T-helper 2 cell treated with Interferon-gamma antibody and Interleukin-4, amounts not matched to agents 5 μg/mL and 100 μg/mL, for 36 hours (primary cell): Measurements from ENCODE around the gene SCPEP1.
"Not testable (repeated sequence)": the region's sequence is repeated elsewhere in the genome, so short reads cannot be mapped to it uniquely, and the experiment has no call there.

Experiments used
- DNase-seq: peaks from one replicate; pipeline ENCODE4 v3.0.0; 2021; ENCODE audit warnings: low spot score
- H3K27ac Mint-ChIP-seq: one replicate; pipeline ENCODE4 v1.8.0; 2021; ENCODE audit warnings: mild to moderate bottlenecking, mixed read lengths
- H3K27me3 Mint-ChIP-seq: one replicate; pipeline ENCODE4 v1.8.0; 2021; ENCODE audit warnings: low read depth, mixed read lengths
- H3K36me3 Mint-ChIP-seq: one replicate; pipeline ENCODE4 v1.8.0; 2021; ENCODE audit warnings: low read depth, mixed read lengths
- H3K4me1 Mint-ChIP-seq: one replicate; pipeline ENCODE4 v1.8.0; 2021; ENCODE audit warnings: low read depth, mixed read lengths
- H3K4me3 Mint-ChIP-seq: one replicate; pipeline ENCODE4 v1.8.0; 2022; ENCODE audit warnings: mild to moderate bottlenecking, moderate library complexity, mixed read lengths
- H3K9me3 Mint-ChIP-seq: one replicate; pipeline ENCODE4 v1.8.0; 2021; ENCODE audit warnings: mixed read lengths

The SCPEP1 gene, protein sequence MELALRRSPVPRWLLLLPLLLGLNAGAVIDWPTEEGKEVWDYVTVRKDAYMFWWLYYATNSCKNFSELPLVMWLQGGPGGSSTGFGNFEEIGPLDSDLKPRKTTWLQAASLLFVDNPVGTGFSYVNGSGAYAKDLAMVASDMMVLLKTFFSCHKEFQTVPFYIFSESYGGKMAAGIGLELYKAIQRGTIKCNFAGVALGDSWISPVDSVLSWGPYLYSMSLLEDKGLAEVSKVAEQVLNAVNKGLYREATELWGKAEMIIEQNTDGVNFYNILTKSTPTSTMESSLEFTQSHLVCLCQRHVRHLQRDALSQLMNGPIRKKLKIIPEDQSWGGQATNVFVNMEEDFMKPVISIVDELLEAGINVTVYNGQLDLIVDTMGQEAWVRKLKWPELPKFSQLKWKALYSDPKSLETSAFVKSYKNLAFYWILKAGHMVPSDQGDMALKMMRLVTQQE

DNA sequence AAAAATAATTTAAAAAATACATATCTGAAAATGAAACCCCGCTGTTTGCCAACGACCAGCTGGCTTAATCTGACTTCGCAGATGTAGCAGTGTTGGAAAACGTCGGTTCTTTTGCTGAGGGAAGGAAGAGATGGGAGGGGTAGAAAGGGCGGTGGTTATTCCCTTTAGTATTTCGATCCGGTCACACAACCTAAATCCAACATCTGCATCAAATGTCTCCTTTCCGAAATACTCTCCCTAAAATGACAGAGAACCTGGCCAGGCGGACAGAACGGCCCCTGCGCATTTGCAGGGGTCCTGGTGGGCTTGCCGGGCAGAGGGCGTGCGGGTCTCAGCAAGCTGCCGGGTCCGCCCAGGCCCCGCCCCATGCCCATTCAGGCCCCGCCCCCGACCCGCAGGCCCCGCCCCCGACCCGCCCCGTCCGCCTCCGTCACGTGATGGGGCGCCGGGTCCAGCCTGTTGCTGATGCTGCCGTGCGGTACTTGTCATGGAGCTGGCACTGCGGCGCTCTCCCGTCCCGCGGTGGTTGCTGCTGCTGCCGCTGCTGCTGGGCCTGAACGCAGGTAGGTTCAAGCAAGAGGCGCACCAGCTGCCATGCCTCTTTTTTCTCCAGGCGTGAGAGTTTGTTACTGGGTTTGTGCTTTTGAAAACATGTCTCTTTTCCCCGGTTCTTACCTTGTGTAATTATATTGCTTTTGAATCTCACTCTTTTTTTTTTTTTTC, at the start of gene SCPEP1:
Gene SCPEP1 (plus strand): TSS at position 459 of the 723 bp plus-strand sequence. CDS start 29 bp downstream, at position 488.
- H3K27ac Mint-ChIP-seq, result peak within 1 kb of the TSS; percentile 87
- peaks cover 19% of the 10 kb centered on the region for H3K4me1 Mint-ChIP-seq
- H3K4me3 Mint-ChIP-seq, result peak within 1 kb of the TSS; percentile 89
- peaks cover 27% of the 10 kb centered on the region for H3K27me3 Mint-ChIP-seq
- no peaks in the 10 kb centered on the region for H3K9me3 Mint-ChIP-seq
- no peaks in the 10 kb centered on the region for H3K36me3 Mint-ChIP-seq
- DNase-seq, result peak; percentile 77

DNA sequence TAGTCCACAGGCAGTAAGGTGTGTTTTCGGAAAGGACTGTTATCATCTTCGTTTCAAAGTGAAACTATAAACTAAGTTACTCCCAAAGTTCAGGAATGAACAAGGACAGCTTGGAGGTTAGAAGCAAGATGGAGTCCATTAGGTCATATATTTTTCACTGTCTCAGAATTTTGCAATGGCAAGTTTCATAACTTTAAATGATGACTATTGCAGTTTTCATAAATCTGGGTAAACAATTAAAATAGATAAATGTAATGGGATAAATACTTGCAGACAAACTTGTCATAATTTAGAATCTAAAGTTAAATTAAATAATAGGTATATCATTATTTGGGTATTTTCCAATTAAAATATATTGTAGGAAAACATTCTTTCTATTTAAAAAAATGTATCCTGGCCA, 49.3 kb upstream of the SCPEP1 start:
- H3K4me3 Mint-ChIP-seq, result no peak overlapping the region
- no peak overlapping the region for H3K27ac Mint-ChIP-seq
- peaks cover 34% of the 10 kb centered on the region for H3K9me3 Mint-ChIP-seq
- H3K4me1 Mint-ChIP-seq, result no peaks in the 10 kb centered on the region
- peaks cover 2% of the 10 kb centered on the region for H3K27me3 Mint-ChIP-seq
- peaks cover 10% of the 10 kb centered on the region for H3K36me3 Mint-ChIP-seq
- no peak for DNase-seq

DNA sequence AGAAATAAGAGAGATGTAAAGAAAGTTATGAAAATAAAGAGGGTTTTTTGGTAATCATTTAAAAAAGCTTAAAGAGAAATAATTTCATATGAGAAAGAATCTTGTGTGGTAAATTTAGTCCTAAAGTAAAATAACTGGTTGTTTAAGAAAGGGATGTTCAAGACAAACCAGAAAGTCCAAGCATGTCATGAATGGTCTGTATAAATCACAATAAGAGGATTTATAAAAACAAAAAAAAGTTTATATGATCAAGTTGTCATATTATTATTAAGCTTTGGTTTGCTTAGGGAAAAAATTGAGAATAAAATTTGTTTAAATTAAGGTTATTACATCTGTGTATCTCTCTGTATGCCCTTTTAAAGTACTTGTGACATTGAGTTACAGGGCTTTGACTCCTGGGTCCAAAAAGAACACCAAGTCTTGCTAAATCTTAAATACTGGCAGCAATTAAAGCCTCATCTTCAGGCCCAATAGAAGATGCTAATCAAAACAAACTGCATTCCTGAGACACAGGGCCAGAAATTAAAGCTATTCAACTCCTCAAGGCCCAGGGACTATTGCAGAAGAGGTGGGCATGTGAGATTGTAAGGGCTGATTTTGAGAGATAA, 48.5 kb upstream of the SCPEP1 start:
- H3K4me1 Mint-ChIP-seq, result peaks cover 1% of the 10 kb centered on the region
- no peak overlapping the region for H3K4me3 Mint-ChIP-seq
- peaks cover 2% of the 10 kb centered on the region for H3K27me3 Mint-ChIP-seq
- peaks cover 34% of the 10 kb centered on the region for H3K9me3 Mint-ChIP-seq
- no peak overlapping the region for H3K27ac Mint-ChIP-seq
- no peak for DNase-seq
- peaks cover 19% of the 10 kb centered on the region for H3K36me3 Mint-ChIP-seq

DNA sequence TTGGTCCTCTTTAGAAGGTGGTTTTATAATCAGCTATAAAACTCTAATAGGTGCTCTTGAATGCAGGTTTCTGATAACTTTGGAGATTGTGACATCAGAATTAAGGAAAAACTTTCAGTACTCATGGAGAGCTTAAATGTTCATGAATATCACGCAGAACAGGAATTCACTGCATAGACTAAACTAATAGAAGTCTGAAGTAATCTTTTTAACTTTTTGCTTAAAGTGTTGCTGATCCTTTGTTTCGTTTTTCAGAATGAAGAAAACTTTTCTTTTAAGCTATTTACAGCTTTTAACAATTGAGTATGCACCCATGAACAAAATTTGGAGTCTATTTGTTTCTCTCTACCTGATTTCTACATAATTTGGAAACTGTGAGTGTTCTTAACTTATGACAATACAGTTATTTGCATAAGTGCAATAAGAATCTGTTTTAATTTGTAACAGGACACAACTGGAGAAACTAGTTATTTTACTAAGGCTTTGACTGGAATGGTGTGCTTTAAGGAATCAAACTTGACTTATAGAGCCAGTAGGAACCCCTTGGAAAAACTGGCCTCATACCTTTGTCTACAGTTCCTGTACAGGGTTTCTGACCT, 47.1 kb upstream of the SCPEP1 start:
- Mint-ChIP-seq H3K27ac (no peak overlapping the region), H3K27me3 (no peaks in the 10 kb centered on the region), H3K4me3 (no peak overlapping the region), H3K9me3 (peaks cover 34% of the 10 kb centered on the region), H3K36me3 (peaks cover 20% of the 10 kb centered on the region), H3K4me1 (peaks cover 4% of the 10 kb centered on the region)
- DNase-seq, result no peak

DNA sequence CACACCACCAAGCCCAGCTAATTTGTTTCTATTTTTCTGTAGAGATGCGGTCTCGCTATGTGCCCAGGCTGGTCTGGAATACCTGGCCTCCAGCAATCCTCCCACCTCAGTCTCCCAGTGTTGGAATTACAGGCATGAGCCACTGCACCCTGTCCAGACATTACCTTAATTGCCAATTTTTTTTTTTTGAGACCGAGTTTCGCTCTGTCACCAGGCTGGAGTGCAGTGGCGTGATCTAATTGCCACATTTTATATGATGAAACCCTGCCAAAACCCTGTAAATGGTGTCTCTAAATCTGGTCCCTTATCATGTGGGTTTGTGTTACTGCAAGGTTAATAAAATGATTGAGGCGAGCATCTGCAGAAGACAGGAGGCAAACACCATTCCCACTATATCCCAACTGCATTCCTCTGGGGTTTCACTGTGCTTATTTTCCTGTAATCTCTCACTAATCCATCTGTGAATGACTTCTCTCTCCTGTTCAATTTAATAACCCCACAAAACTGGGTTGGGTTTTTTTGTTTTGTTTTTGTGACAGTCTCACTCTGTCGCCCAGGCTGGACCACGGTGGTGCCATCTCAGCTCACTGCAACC, 44.7 kb upstream of the SCPEP1 start:
- no peak overlapping the region for H3K27ac Mint-ChIP-seq
- H3K4me3 Mint-ChIP-seq, result no peak overlapping the region
- no peaks in the 10 kb centered on the region for H3K27me3 Mint-ChIP-seq
- peaks cover 17% of the 10 kb centered on the region for H3K4me1 Mint-ChIP-seq
- H3K9me3 Mint-ChIP-seq, result peaks cover 34% of the 10 kb centered on the region
- no peak for DNase-seq
- peaks cover 36% of the 10 kb centered on the region for H3K36me3 Mint-ChIP-seq

DNA sequence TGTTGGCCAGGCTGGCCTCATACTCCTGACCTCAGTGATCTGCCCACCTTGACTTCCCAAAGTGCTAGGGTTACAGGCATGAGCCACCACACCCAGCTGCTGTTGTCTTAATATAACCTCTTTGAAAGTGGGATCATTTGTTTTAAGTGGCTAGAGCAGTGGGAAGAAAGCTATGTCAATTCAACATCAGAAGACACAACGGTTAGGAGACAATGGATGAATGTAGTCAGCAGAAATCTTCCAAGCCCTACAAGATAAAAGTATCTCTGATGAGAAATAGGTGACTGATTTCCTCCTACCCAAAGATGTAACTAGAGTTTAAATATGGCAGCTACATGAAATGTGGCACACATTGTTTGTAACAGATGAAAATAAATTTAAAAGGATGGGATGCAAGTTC, 44.1 kb upstream of the SCPEP1 start:
- peaks cover 42% of the 10 kb centered on the region for H3K36me3 Mint-ChIP-seq
- H3K27ac Mint-ChIP-seq, result no peak overlapping the region
- H3K27me3 Mint-ChIP-seq, result no peaks in the 10 kb centered on the region
- peaks cover 23% of the 10 kb centered on the region for H3K4me1 Mint-ChIP-seq
- peaks cover 34% of the 10 kb centered on the region for H3K9me3 Mint-ChIP-seq
- no peak overlapping the region for H3K4me3 Mint-ChIP-seq
- no peak for DNase-seq

DNA sequence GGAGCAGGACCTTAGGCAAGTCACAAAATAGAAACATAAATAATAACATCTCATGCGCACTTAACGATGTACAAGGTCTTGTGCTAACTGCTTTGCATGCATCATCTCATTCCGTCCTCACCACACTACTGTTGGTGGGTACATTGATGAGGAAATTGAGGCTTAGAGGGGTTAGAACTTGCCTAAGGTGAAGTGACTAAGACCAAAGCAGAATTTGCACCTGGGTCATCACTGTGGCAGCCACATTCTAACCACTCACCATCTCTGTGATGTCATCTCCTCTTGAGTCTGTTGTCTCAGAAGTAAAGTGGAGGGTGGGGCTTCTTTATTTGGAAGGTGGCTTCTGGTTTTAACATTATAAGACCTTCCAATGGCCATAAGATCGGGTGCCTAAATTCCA, 43.7 kb upstream of the SCPEP1 start:
- H3K27ac Mint-ChIP-seq, result no peak overlapping the region
- DNase-seq, result no peak
- peaks cover 24% of the 10 kb centered on the region for H3K4me1 Mint-ChIP-seq
- H3K9me3 Mint-ChIP-seq, result peaks cover 32% of the 10 kb centered on the region
- no peak overlapping the region for H3K4me3 Mint-ChIP-seq
- peaks cover 44% of the 10 kb centered on the region for H3K36me3 Mint-ChIP-seq
- H3K27me3 Mint-ChIP-seq, result no peaks in the 10 kb centered on the region

DNA sequence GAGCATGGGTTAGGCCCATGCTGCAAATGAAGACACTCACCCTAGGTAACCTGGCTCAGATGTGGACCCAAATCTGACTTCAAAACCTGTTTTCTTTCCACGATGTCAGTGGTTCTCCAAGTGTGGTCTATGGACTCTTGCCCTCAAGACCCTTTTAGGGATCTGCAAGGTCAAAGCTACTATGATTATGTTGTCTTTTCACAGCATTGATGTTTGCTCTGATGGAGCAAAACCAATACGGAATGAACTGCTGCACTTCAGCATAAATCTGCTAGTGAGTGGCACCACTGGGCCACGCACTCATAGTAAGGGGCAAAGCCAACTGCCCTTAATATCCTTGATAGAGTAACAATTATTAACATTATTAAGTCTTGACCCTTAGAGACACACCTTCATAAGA, 42.5 kb upstream of the SCPEP1 start:
- no peak overlapping the region for H3K27ac Mint-ChIP-seq
- no peak overlapping the region for H3K4me3 Mint-ChIP-seq
- no peak for DNase-seq
- no peaks in the 10 kb centered on the region for H3K27me3 Mint-ChIP-seq
- peaks cover 22% of the 10 kb centered on the region for H3K9me3 Mint-ChIP-seq
- peaks cover 26% of the 10 kb centered on the region for H3K4me1 Mint-ChIP-seq
- H3K36me3 Mint-ChIP-seq, result peaks cover 45% of the 10 kb centered on the region

DNA sequence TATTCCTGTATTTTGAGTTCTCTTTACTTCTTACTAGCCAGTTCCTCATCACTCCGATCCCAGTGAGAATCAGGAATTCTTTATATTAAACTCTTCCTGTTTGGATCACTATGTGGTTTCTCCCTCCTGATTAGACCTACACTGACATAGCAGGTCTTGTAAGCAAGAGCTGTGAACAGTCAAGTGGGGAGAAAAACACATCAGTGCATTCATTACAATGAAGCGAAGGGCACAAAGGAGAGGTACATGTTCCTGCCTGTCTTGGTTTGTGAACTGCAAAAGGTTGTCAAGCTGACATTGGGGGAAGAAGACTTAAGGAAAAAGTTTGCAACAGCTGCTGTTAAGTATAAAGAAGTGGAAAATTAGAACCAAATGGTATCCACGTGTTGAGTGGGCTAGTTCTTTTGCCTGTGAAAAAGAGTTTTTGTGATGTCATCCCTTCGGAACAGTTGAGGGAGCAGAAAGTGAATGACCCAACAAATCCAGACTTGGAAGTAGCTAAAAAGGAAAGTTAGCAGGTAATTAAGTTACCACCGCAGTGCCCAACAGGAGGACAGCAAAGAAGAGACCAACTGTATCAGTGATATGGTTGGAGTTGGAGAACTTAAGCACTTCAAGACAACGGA, 41.1 kb upstream of the SCPEP1 start:
- Mint-ChIP-seq H3K4me1 (peaks cover 26% of the 10 kb centered on the region), H3K27me3 (no peaks in the 10 kb centered on the region), H3K4me3 (no peak overlapping the region), H3K36me3 (peaks cover 47% of the 10 kb centered on the region), H3K9me3 (peaks cover 8% of the 10 kb centered on the region), H3K27ac (peak overlapping the region; percentile 5)
- no peak for DNase-seq

DNA sequence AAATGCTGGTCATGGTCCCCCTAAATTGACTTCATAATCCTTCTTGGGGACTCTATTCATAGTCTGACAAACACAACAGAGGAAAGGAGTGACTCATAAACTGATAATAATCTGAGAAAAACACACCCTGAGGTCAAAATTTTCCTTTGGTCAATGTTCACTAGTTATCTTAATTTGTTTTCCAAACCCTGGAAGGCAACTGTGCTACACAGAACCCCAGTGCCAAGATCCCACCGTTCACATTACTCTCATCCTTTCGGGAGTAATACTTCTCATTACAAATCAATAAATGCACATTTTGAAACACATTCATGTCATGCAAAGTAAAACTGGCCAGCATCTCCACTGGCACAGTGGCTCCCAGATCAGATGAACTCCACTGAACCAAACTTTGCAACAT, 40.2 kb upstream of the SCPEP1 start:
- peaks cover 26% of the 10 kb centered on the region for H3K4me1 Mint-ChIP-seq
- peaks cover 49% of the 10 kb centered on the region for H3K36me3 Mint-ChIP-seq
- H3K27me3 Mint-ChIP-seq, result no peaks in the 10 kb centered on the region
- peak overlapping the region; percentile 71 for H3K27ac Mint-ChIP-seq
- no peak for DNase-seq
- peak overlapping the region; percentile 30 for H3K4me3 Mint-ChIP-seq
- peaks cover 5% of the 10 kb centered on the region for H3K9me3 Mint-ChIP-seq

DNA sequence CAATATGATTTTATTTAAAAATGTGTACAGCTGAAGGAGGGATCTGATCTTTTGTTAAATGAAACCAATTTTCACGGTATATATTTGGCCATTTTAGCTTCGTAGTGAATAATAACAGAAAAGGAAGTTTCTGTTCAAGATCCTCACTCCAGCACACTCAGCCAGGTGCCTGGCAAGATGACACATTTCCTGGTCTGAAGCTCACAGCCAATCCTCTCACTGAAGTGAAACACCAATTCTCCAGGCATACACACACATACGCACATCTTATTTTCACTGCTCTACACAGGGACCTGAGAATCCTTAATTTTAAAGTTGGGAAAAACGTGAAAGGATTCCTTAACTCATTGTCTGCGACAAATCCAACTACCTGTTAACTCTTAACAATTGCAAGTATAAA, 39.7 kb upstream of the SCPEP1 start:
- DNase-seq, H3K27me3 Mint-ChIP-seq: not testable (repeated sequence)
- peaks cover 50% of the 10 kb centered on the region for H3K36me3 Mint-ChIP-seq

DNA sequence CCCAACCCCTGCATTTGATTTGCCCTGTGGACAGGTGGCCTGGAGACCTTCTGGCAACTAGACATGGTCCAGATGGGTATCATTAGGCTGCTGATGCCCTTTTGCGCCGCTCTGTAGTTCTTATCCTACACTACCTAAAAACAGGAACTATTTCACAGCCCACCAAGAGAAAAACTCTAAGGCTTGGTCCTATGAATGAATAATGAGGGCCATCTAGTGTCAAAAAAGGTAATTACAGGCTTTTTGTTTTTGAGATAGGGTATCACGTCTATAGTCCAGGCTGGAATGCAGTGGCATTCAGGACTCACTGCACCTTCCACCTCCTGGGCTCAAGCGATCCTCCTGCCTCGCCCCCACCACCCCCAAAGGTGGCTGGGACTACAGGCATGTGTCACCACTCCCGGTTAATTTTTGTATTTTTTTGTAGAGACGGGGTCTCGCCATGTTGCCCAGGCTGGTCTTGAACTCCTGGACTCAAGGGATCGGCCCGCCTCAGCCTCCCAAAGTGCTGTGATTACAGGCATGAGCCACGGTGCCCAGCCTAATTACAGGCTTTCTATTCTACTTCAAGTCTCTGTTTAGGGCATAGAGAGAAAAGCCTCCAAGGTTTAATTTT, 38.0 kb upstream of the SCPEP1 start:
- Mint-ChIP-seq H3K27ac (peak overlapping the region; percentile 75), H3K4me3 (no peak overlapping the region), H3K36me3 (peaks cover 43% of the 10 kb centered on the region), H3K4me1 (peaks cover 23% of the 10 kb centered on the region), H3K27me3 (no peaks in the 10 kb centered on the region), H3K9me3 (no peaks in the 10 kb centered on the region)
- DNase-seq, result no peak

More for the DNA sequence above, 39.7 kb upstream of the SCPEP1 start:
- peak overlapping the region; percentile 71 for H3K27ac Mint-ChIP-seq
- H3K4me3 Mint-ChIP-seq, result peak overlapping the region; percentile 30
- H3K4me1 Mint-ChIP-seq, result peaks cover 26% of the 10 kb centered on the region
- not testable (repeated sequence) for H3K9me3 Mint-ChIP-seq
